GM21390 (cell line): ENCODE data around the gene GTF2I.
"Not testable (repeated sequence)": the region's sequence is repeated elsewhere in the genome, so short reads cannot be mapped to it uniquely, and the experiment has no call there.

ENCODE experiments used
- ATAC-seq: cut with Tn5 transposase; IDR thresholded peaks from one replicate; pipeline ENCODE4 v1.9.1; 2021; ENCODE audit not compliant: unreplicated experiment

The GTF2I gene

DNA sequence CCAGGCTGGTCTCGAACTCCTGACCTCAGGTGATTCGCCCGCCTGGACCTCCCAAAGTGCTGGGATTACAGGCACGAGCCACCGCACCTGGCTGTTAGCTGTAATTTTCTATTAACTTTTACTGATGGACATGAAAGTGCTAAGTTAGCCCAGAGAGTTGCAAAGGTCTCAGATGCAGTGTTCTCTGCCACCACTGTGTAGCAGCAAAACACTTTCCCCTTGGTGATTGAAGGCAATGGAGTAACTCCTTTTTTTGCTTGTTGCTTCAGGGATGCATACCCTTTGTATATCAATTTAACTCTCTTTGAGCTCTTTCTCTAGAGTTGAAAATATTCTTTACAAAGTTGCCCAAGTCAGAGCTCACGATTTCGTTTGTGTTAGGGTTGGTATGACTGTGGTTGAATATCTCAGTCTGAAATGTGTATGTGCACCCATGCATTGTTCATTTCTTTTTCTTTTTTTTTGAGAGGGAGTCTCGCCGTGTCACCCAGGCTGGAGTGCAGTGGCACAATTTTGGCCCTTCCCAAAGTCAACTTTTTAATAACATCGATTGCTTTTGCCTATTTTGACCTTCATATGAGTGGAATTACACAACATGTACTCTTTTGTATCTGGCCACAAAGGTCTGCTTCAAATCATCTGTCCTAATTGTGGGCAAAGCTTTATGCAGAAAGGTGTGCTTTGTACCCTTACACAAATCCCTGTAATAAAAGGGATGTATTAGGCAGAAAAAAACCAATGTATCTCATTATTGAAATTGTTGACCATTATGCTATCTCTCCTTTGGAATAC, 52.6 kb downstream of the GTF2I start:
- ATAC-seq: no peak

DNA sequence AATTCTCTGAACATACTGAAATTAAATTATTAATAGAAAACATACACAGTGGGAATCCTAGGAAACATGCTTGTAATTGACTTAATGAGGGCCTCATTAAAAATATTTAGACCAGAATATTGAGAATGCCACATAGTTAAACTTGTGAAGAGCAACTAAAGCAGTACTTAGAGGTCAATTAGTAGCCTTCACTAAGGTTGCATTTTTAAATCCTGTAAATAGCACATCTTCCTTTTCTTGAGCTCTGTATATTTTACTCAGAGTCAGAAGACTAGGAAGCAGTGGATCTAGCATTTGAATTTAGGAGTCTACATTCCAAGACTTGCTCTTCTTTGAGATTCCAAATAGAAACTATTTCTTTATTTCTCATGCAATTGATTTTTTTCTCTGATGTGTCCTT, 56.0 kb downstream of the GTF2I start:
- ATAC-seq: no peak

DNA sequence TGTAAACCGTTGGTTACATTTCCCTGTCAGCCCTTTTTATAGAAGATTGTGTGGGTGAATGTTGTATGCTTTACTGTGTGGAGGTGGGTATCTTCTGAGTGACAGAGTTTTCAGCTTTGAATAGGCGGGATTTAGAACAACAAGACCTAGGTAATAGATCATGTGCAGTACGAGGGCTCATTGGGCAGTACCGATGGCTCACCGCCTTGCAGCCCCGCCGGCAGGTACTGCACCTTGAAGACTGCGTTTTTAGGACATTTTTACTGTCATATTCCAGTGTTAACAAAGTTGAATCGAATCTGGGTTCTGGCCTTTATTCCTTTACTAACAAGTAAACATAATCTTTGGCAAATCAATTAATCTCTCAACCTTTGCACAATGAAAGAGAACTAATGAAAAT, 60.4 kb downstream of the GTF2I start:
- no peak for ATAC-seq

DNA sequence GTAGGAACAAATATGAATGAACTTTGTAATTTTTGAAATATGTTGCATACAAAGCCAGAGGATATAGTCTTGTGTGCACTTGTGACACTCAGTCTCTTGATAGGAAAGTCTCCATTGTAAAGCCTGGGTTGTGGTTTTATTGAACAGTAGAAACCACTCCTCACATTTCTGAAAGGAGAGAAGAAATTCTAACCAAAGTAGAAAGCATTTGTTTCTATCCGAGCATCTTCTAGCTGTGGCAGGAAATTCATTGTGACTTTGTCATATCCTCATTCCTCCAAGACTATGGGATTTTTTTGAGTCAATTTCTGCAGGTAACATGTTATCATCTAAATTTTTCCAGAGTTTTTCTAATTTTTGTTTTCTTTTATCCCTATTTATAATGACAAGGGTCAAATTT, 60.8 kb downstream of the GTF2I start:
- no peak for ATAC-seq

DNA sequence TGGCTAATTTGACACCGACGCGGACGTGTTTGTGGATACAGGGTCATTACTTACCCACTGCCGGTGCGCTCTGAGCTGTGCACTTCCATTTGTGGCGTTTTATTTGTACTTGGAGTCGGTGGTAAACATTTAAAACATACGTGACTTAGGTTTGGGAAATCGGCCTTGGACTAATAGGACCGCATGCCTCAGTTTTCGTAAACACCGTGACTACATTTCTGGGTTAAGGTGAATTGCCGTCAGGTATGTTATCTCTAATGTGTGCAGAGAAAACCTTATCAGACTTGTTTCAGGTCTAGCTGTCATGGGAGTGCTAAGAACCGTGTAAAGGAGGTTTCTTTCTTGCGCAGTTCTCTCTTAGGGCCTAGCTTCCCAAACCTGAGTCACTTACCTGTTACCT, 64.6 kb downstream of the GTF2I start:
- no peak for ATAC-seq

DNA sequence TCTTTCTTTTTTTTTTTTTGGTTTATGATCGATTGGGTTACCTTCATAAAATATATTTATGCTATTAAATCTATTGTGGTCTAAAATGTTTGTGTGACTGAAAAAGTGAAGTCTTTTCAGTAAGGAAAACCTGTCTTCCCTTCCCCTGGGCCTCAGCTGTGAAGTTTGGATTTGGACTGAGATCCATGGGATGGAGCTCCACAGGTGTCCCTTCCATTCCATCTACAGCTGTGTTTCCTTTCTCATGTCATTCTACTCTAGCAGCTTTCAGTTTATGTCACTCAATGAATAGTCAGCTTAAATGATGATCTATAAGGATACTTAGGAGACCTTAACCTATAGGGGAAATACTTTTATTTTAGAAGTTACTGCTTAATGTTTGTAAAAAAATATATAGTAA, 68.3 kb downstream of the GTF2I start:
- ATAC-seq: no peak

DNA sequence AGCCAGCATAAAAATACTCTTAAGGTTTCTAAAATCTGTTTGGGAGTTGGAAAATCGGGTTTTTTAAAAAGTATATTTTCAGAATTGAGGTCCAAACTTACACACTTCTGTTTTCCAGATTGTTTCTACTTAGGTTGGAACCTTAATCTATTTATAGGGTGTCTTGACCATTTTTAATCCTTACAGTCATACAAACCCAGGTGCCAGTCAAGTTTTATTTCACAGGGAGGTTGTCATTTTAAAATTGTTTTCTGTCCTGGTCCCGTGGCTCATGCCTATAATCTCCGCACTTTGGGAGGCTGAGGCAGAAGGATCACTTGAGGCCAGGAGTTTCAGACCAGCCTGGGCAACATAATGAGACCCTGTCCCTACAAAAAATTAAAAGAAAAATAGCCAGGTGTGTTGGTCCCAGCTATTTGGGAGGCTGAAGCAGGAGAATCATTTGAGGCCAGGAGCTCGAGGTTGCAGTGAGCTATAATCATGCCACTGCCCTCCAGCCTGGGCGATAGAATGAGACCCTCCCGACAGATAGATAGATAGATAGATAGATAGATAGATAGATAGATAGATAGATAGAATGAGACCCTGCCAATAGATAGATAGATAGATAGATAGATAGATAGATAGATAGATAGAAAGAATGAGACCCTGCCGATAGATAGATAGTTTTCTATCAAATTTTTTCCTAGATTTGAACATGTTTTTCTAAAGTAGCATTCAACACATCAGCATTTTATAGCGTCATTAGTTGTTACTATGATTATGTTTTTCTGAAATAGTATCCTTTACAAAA, 69.0 kb downstream of the GTF2I start:
- ATAC-seq: no peak

DNA sequence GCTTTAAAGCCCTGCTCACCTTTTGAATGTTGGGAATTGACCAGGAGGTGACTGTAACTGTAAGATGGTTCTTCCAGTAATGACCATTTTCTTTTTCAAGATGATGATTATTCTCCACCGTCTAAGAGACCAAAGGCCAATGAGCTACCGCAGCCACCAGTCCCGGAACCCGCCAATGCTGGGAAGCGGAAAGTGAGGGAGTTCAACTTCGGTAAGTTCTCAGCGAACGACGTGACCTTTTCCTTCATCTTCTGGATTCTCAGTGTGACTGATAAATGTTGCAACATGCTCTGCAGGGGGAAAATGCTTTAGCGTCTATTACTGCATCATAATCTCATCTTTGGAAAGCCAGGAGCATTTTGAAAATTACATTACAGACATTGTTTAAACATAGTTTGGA, 71.2 kb downstream of the GTF2I start:
- ATAC-seq: not testable (repeated sequence)

DNA sequence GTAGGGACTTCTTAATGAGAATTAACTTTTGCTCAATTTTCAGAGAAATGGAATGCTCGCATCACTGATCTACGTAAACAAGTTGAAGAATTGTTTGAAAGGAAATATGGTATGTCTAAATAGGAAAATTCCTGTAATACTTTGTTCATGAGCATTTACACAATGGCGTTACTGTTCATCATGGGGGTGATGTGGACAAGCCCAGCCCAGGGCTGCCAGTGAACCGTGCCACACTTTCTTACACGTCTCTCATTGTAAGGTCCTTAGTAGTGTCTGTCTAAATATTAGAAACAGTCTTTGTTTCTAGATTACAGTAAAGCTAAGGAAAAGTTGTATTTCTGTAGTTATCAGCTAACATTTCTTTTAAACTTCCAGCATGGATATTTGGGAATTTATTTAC, 72.7 kb downstream of the GTF2I start:
- ATAC-seq: not testable (repeated sequence)

DNA sequence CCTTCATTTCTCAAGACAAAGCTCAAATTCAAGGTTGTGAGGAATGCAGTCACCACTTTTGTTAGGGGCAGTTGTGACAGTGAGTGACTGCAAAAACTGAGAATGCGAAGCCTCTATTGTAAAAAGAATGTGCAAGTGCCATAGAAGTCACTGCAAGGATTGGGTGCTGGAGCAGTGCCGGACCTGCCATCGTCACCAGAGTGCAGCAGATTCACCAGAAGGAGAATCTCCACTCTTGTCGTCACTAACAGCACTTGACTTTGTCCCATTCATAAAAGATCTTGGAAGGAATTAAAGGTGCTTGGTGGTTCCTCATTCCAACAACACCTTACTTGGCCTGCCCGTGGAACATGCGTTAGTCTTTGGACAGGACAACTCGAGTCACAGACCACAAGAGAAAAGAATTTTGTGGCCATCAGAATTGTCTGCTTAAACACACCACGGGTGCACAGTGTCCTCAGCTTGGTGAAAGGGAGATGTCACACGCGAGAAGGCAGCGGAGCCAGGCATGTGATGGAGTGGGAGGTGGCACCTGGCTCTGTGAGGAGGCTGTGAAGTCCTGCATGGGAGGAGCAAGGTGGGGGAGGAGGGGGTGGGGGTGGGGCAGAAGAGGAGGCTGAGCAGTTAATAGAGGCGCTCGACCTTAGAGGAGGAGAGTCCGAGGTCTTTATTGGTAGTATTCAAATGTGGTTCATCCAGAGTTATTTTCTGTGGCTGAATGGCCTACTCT, 82.6 kb downstream of the GTF2I start:
- ATAC-seq: not testable (repeated sequence)

DNA sequence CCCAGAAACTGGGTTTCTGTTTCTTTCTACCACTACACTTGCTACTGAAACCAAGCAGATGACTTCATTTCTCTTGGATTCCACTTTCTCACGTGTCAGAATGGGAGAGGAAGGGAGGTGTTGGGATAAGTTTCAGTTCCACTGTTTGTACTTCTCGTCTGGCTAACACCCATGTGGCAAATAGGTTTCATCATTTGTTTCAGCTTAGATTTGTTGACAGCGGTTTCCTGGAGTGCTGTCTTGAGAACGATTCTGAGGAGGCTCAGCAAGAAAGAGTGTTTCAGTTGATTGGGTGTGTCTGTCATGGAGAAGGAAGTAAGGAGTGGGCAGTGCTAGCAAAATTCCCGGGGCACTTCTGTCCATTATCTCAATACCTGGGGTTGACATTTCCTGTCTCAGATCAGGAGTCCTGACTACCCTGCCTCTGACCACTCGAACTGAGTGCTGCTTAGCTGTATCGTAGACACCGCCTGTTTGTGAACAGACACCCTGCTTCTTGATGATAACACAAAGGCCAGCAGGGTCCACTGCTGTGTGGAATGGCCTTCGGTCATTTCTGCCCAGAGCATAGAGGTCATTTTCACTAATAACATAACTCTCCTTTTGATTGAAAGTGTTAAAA, 86.5 kb downstream of the GTF2I start:
- ATAC-seq: not testable (repeated sequence)

DNA sequence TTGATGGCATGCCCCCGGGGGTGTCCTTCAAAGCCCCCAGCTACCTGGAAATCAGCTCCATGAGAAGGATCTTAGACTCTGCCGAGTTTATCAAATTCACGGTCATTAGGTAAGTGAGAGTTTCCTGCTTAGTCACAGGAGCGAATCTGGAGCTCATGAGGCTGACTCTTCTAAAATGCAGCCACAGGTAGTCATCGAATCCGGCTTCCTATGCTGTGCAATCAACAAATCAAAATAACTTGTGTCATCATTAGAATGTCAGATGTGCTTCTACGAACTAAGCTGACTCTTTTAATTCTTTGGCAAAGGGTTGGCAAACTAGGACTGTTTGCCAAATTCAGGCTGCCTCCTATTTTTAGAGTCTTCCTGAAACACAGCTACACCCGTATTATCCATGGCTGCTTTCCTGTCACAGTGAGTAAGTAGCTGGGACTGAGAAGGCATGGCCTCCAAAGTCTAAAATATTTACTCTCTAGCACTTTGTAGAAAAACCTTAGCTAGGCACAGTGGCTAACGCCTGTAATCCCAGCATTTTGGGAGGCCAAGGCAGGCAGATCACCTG, 96.5 kb downstream of the GTF2I start:
- not testable (repeated sequence) for ATAC-seq

DNA sequence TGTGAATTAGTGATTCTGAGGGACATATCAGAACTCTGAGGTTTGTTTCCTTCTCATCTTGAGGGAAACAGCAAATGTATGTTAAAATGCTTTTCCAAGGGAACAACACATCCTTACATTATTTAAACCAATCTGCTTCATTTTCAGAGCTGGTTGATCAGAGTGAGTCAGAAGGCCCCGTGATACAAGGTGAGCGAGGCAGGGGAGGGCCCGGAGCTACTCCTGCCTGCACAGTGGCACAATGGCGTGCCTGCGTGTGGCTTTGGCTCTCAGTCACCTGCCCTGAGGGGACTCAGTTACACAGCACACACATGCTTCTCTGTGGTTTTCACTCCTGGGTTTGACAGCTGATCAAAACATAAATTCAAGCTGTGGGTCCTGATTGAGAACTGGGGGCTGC, 99.2 kb downstream of the GTF2I start:
- ATAC-seq: not testable (repeated sequence)

DNA sequence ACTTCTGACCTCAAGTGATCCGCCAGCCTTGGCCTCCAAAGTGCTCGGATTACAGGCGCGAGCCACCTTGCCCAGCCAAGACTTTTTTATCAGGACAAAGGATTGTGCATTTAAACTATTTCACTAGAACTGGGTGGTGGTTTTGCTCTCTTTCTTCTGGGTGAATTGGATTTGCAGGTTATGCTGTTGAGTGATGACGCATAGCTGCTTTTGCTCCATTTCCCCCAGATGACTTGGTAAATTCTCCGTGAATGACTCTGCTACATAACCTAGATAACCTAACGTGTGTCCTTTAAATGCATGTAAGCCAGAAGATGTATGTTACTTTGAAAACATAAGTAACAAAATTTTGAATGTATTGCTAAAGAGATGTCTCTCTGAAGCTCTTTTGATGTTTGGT, 100.8 kb downstream of the GTF2I start:
- not testable (repeated sequence) for ATAC-seq

DNA sequence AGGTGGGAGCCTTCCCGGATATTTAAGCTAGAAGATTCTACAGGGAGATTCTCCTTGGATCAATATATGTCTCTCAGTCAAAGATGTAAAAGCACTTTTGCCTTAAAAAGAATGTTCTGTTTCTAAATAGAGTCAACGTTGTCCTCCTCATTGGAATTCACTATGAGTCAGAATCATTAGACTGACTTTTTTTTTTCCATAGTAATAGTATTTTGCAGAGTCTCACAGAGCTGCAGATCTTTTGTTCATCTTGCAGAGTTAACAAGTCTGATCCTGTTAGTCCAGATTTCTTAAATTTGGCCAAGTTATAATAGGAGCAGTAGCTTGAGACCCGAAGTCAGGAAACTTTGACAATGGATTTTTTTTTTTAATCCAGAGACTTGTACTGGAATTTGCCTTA, 101.5 kb downstream of the GTF2I start:
- ATAC-seq: not testable (repeated sequence)

DNA sequence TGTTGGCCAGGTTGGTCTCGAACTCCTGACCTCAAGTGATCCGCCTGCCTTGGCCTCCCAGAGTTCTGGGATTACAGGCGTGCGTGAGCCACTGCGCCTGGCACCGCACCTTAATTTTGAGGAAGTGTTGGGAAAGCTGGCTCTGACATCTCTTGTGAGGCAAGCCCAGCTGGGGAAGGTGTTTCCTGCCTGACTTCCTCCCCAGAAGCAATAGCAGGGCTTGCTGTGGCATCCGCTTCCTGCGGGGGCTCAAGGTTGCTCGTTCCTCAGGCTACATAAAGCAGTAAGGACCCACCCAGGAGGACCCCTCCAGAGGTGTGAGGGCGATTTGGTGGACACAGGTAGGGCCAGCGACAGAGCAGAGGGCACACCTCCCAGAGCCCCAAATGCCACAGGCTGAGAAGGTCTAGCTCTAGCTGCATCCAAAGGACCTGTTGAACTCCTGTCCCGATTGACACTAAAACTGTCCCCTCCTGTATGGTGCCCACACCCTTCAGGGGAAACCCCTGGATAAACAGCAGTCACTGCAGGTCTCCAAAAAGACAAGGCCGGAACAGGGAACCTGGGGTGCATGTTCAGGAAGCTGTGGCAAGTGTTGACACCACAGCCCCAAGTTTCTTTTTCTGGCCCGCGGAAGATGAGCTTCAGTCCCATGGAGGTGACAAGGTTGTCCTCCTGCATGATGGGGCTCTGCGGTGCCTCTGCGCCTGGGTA, 107.8 kb downstream of the GTF2I start:
- ATAC-seq: not testable (repeated sequence)

DNA sequence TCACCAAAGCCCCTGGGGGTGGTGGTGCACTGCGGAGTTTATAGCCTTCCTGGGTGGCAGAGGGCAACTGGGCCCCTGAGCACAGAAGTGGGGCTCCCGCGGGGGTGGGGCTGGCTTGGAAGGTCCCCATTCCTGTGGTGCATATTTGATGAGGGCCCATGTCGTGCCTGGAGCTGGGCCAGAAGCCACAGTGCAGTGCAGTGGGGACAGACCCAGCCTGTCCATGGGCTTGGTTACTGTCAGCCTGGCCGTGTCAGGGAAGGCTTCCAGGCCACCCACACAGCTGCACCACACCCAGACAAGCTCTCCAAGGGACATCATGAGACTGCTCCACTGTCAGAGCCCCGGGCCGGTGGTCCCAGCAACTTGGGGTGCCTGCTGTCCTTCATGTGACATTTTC, 109.0 kb downstream of the GTF2I start:
- not testable (repeated sequence) for ATAC-seq

DNA sequence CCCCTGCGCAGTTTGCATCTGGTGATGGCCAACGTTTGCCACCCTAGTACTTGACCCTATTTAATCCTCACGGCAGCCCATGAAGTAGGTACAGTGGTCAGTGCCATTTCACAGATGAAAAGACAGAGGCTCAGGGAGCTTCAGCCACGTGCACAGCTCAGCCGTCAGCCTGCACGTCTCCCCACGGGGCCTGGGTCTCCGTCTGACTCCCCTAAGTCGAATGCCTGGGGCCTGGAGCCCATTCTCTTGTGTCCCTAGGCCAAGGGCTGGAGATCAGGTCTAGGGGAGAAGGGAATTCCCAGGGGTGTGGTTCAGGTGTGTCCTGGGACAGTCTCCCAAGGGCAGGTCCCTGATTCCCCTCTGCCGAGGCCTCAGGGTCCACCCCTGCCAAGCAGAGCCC, 109.5 kb downstream of the GTF2I start:
- ATAC-seq: not testable (repeated sequence)

DNA sequence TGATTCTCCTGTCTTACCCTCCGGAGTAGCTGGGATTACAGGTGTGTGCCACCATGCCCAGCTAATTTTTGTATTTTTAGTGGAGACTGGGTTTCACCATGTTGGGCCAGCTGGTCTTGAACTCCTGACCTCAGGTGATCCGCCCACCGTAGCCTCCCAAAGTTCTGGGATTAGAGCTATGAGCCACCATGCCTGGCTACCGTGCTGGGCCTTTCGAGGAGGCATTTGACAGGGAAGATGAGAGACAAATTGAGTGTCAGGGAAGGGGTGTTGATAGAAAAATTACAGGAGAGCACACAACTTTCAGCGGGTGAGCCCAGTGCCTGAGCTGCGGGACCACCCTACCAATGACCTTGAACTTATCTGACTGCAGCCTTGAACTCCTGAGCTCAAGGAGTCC, 112.5 kb downstream of the GTF2I start:
- not testable (repeated sequence) for ATAC-seq

DNA sequence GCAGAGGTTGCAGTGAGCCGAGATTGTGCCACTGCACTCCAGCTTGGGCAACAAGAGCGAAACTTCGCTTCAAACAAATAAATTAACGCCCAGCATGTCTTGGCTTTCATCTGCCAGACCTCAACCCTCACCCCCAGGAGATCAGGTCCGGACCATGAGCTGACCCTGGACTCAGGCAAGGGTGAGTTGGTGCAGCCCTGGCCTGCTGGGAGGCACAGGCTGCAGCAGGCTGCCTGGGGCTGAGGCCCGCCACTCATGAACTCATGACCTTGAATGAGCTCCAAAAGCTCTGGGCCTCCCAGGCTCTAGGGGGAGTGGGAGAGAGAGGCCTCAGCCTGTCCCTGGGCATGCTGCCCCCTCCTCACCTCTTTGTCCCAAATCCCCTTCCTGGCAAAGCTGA, 114.6 kb downstream of the GTF2I start:
- not testable (repeated sequence) for ATAC-seq
